KG1 (cell line): Measurements from ENCODE around the gene HSD3B7.

ENCODE experiments used
- DNase-seq: peaks from one replicate; lab custom pipeline; 2025; lab: John Stamatoyannopoulos, UW

HSD3B7 gene

GRCh38 chr16:31023627-31024226 is 38.7 kb downstream of the HSD3B7 start:
- DNase-seq, result no peak

- no peak for DNase-seq
Measured at GRCh38 chr16:31025339-31025738, 40.3 kb downstream of the HSD3B7 start.

- DNase-seq, result no peak
Measured at GRCh38 chr16:31029272-31029671, 44.3 kb downstream of the HSD3B7 start.

- no peak for DNase-seq
Measured at GRCh38 chr16:31031276-31031675, 46.3 kb downstream of the HSD3B7 start.

- peak; percentile 92 for DNase-seq
Measured at GRCh38 chr16:31032736-31033708, 48.0 kb downstream of the HSD3B7 start, which contains the start of gene STX4. Gene STX4, plus strand, starts transcription at chr16:31033558. Its CDS starts 248 bp downstream, at chr16:31033806.

- peak; percentile 80 for DNase-seq
Measured at GRCh38 chr16:31033709-31034492, 48.9 kb downstream of the HSD3B7 start.

GRCh38 chr16:31036691-31037090 is 51.7 kb downstream of the HSD3B7 start:
- DNase-seq, result no peak
